AG09319 (cell line): ENCODE results near the gene PLXNA3.

Source experiments
- DNase-seq: peaks from one replicate; pipeline ENCODE4 v3.0.0-alpha.2; 2010; ENCODE audit warnings: low read depth; ENCODE audit errors: extremely low read depth
- TF ChIP-seq, protein P1 (sequence below): IDR thresholded peaks from 2 replicates; pipeline ENCODE4 v1.5.1; 2011; ENCODE audit warnings: low read depth, mild to moderate bottlenecking, inconsistent platforms, low read length, moderate library complexity

PLXNA3 gene

DNA sequence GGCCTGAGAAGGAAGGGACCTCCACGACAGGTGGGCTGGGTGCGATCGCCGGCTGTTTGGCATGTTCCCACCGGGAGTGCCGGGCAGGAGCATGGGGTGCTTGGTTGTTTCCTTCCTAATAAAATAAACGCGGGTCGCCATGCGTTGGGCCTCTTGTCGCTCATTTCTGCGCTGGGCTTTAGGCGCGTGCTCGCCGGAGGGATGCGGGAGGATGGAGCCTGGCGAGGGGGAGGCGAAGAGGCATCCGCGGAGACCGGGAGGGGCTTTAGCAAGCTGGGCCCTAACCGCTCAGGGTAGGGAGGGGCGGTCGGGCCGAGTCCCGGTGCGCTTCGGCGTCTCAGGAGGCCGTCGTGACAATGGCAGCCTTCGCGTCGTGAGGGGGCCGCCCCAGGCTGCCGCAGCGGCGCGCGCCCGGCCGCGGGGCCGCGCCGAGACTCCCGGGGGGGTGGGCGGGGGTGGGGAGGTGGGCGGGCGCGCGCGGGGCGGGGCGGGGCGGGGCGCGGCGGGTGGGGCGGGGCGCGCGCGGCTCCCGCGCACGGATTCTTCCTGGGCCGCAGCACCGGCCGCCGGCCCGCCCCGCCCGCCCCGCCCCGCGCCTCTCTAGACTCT, 21.6 kb upstream of the PLXNA3 start:
- DNase-seq: no peak
- TF ChIP-seq, protein P1, sequence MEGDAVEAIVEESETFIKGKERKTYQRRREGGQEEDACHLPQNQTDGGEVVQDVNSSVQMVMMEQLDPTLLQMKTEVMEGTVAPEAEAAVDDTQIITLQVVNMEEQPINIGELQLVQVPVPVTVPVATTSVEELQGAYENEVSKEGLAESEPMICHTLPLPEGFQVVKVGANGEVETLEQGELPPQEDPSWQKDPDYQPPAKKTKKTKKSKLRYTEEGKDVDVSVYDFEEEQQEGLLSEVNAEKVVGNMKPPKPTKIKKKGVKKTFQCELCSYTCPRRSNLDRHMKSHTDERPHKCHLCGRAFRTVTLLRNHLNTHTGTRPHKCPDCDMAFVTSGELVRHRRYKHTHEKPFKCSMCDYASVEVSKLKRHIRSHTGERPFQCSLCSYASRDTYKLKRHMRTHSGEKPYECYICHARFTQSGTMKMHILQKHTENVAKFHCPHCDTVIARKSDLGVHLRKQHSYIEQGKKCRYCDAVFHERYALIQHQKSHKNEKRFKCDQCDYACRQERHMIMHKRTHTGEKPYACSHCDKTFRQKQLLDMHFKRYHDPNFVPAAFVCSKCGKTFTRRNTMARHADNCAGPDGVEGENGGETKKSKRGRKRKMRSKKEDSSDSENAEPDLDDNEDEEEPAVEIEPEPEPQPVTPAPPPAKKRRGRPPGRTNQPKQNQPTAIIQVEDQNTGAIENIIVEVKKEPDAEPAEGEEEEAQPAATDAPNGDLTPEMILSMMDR: no peak

DNA sequence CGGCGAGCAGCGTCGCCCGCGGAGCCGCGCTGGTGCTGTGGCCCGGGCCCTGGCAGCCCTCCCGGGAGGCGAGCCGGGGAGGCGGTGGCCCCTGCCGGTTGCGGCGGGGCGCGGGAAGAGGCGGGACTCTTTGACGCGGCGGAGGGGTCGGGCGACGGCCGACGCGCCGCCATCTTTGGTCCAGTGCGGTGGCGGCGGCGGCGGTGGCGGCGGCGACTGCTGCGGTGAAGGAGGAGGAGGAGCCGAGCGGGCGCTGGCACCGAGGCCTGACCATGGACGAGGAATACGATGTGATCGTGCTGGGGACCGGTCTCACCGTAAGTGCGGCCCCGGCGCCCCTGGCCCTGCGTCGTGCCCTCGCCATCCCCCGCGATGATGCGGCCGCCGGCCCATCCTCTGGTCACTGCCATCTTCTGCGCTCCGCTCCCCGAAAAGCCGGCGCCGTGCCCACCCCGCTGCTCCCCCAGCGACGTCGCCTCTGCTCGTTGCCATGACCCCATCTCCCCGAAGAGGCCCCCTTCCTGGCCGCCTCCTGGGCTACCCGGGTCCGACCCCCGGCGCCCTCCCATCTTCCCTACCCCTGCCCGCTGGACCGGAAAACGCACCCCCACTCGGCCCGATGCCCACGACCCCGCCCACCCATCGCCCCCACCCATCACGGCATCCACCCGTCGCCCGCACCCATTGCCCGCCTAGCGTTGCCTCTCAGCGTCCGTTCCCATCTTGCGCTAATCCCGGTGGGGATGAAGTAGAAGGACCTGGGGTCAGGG, 20.9 kb upstream of the PLXNA3 start, which contains the start of gene GDI1:
GDI1 (plus strand) TSS at position 172 of the 770 bp plus-strand sequence; CDS start at position 273, 101 bp downstream.
- DNase-seq: no peak
- TF ChIP-seq, protein P1: no peak

DNA sequence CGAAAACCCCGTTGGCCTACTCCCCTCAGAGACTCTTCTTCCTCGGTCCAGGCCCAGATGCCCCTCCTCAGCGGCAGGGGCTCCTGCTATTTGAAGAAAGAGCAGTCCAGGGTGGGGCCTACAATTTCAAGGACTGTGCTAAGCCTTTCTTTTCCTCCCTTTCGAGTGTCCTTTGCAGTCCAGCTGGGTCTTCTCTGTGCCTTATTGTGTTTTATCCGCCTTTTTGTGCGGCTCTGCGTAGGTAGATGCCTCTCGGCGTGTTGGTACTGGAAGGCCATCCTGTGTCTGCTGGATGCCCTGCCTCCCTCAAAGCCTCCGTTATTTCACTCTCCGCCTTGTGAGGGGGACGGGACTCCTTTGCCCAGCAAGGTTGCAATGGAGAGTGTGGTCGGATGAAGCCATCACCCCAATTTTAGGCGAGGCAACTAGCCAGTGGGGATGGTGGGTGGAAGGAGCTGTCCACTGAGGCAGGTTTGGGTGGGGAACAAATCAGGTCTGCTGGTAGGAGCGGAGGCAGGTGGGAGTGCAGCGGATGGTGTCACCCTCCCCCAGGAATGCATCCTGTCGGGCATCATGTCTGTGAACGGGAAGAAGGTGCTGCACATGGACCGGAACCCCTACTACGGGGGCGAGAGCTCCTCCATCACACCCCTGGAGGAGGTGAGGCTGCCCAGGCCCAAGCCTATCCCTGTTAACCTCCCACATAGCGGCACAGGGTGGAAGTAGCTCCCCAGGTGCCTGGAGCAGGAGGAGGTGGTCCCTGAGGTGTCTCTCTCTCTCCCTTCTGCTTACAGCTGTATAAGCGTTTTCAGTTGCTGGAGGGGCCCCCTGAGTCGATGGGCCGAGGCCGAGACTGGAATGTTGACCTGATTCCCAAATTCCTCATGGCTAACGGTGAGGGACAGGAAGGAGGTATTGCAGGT, 19.8 kb upstream of the PLXNA3 start:
- DNase-seq: no peak
- TF ChIP-seq, protein P1: no peak

DNA sequence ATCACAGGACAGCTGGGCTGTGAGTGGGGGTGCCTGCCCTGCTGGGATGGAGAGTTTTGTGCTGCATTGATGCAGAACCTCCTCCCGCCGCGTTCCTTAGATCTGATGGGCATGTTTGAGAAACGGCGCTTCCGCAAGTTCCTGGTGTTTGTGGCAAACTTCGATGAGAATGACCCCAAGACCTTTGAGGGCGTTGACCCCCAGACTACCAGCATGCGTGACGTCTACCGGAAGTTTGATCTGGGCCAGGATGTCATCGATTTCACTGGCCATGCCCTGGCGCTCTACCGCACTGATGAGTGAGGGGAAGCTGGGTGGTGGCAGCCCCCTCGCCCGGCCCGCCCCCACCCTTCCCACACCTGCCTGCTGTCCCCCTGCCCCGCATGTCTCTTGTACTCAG, 18.2 kb upstream of the PLXNA3 start:
- DNase-seq: no peak
- TF ChIP-seq, protein P1: no peak

DNA sequence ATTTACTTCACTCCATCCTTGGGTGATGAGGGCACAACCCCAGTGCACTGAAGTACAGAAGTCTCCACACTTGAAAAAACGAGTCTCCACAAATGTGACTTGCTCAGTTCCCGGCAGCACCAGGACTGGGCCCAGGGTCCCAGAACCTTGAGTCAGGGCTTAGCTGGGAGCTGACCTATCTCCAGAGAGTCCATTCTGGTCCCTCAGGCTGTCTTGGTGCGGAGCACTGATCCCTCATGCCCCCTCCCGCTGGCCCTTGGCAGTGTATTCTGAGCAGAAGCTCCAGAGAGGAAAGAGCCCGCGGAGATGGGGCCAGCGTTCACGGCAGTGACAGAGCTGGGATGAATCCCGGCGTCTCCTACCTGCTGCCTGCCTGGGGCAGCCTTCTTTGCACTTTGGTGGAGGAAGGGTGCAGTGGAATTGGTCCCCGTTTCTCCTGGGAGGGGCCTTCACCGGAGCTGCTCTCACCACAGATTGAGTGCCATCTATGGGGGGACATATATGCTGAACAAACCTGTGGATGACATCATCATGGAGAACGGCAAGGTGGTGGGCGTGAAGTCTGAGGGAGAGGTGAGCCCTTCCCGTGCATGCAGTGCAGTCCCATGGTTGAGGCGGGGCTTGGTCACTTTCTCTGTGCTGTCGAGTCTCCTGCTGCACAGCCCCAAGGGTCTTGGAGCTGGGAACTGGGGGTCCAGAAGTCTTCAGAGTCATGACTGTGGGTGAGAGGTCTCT, 17.3 kb upstream of the PLXNA3 start:
- DNase-seq: no peak
- TF ChIP-seq, protein P1: no peak

DNA sequence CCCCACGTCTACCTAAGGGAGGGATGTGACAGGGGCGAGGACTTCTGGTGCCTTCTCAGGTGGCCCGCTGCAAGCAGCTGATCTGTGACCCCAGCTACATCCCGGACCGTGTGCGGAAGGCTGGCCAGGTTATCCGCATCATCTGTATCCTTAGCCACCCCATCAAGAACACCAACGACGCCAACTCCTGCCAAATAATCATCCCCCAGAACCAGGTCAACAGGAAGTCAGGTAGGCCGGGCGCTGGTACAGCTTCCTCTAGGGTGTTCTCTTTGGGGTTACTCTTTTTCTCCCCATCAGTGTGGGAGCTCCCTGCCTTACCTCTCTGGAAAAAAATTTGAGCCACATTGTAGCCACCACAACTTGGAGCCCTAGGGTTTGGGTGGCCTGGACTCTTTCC, 16.5 kb upstream of the PLXNA3 start:
- TF ChIP-seq, protein P1: no peak
- no peak for DNase-seq
